GM18526 (cell line): ENCODE results near the gene PXK.

Experiments used
- POLR2A ChIP-seq: IDR thresholded peaks from 3 replicates; pipeline ENCODE4 v1.6.1; 2011; ENCODE audit not compliant: insufficient read length; ENCODE audit errors: extremely low read depth

The PXK gene

DNA sequence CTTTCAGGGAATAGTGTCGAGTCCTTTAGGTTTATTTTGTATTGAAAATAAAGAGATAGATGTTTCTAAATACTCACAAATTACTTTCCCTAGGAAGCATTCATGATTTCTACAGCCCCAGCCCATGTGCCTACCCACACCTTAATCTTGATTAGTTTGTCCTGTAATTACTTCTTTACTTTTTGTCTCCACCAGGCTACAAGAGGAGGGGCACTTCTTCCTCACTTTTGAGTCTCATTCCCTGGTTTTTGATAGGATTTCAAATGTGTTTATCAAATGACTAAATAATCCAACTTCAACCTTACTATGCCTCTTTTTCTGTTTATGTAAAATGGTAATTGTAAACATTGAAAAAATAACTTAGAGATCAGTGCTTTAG, 1.8 kb downstream of the PXK start:
- TF ChIP-seq POLR2A: no peak

DNA sequence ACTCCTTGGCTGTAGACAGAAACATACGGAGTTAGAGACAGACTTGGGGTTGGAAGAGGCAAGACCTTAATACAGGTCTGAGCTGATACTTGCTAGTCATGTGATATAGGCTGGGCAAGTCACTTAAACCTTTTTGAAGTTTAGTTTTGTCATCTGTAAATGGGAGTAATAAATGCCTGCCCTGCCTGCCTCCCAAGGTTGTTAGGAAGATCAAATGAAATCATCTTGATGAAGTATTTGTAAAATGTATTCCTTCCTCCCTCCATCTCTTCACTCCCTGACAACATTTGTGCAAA, 2.9 kb downstream of the PXK start:
- no peak for TF ChIP-seq POLR2A

DNA sequence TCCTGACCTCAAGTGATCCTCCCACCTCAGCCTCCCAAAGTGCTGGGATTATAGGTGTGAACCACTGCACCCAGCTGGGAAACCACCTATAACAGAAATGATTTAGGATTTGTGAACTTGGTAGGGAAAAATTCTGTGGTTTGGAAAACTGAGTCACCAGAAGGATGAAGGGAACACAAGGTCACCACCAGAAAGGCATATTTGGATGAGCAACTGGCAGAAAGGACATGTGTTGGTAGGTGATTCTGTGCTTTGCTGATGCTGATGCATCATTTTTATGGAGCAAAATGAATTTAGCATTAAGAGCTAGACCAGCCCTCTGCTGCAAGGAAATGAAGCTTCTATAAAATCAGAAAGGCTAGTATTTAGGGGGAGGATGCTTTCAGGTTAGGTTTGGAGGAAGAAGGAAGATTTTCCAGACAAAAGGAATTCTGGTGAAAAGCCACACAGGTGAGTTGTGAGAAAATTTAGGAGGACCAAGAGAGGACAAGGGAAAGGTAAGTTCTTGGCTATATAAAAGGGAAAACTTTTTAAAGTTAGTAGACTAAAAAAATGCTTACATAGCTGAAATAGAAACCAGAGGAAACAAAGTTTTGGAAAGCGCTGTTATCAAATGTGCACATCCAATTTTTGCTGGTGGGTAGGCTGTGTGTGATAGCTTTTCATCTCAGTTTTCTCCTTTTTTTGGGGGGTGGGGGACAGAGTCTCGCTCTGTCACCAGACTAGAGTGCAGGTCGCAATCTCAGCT, 3.6 kb downstream of the PXK start:
- TF ChIP-seq POLR2A: no peak

GRCh38 chr3:58337190-58337589, 4.5 kb downstream of the PXK start:
- no peak for TF ChIP-seq POLR2A

DNA sequence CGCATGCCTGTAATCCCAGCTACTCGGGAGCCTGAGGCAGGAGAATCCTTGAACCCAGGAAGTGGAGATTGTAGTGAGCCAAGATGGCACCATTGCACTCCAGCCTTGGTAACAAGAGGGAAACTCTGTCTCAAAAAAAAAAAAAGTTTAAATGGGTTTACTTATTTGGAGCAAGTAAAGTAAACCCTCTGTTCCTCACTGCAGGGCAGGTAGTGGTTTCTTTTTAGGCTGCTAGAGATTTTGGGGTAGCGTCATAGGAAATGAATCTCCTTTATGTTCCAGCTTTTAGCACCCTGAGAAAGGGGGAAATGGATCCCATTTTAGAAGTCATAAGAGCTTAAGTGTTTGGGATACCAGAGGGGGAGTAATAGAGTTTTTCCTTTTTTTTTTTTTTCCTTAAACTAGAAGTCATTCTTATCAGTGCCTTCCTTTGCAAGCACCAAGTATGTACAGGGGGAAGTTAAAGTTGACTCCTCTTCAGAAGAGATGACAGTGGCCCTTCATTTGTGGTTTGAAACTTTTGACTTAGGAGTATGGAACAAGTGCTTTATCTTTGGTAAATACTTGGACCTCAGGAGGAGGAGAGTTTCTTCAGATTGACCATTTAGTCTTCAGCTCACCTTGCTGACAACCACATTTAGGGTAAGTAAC, 8.0 kb downstream of the PXK start:
- TF ChIP-seq POLR2A: no peak

GRCh38 chr3:58341376-58341775, 8.7 kb downstream of the PXK start:
- TF ChIP-seq POLR2A: no peak

DNA sequence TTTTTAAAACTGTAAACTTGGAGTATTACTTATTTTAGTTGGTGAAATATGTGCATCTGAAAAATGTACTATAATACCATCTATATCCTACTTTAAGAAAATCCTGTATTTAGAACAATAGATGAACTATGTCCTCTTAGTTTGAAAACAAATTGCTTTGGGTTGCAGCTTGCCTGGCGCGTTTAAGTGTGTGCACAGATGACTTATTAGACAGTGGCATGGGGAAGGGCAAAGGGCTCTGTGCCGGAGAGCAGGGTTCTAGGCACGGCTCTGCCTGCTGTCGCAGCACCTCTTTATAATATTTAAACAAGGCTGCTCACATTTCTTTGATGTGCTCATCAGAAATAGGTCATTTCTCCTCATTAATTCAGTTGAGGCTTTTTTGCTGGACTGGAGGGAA, 10.0 kb downstream of the PXK start:
- no peak for TF ChIP-seq POLR2A

DNA sequence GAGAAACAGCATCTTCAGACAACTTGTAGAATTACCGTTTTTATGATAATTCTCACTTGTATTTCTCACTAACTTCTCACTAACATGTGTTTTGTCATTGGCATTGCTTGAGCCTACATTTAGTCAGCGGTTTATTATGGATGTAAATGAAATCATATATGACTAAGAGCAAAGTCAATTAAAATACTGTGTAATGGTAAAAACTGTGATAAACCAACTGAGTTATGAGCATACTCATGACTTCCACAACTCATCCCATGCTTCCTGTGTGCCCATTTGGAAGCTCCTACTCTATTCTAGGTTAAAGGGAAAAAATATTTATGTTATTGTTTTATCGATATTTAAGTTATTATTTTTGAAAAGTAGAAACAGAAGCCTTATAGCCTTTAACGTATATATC, 12.8 kb downstream of the PXK start:
- TF ChIP-seq POLR2A: no peak

- no peak for TF ChIP-seq POLR2A
Measured at GRCh38 chr3:58346368-58346767, 13.7 kb downstream of the PXK start.

DNA sequence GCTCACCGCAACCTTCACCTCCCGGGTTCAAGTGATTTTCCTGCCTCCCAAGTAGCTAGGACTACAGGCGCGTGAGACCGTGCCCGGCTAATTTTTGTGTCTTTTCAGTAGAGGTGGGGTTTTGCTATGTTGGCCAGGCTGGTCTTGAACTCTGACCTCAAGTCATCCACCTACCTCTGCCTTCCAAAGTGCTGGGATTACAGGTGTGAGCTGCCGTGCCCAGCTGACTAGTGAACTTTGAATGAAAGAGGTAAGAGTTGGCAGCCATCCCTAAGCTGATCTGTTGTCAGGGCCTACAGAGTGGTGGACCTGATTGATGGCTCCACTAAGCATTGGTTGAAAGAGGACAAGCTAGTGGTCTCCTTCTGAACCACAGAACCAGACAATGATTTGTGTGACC, 15.3 kb downstream of the PXK start:
- TF ChIP-seq POLR2A: no peak

DNA sequence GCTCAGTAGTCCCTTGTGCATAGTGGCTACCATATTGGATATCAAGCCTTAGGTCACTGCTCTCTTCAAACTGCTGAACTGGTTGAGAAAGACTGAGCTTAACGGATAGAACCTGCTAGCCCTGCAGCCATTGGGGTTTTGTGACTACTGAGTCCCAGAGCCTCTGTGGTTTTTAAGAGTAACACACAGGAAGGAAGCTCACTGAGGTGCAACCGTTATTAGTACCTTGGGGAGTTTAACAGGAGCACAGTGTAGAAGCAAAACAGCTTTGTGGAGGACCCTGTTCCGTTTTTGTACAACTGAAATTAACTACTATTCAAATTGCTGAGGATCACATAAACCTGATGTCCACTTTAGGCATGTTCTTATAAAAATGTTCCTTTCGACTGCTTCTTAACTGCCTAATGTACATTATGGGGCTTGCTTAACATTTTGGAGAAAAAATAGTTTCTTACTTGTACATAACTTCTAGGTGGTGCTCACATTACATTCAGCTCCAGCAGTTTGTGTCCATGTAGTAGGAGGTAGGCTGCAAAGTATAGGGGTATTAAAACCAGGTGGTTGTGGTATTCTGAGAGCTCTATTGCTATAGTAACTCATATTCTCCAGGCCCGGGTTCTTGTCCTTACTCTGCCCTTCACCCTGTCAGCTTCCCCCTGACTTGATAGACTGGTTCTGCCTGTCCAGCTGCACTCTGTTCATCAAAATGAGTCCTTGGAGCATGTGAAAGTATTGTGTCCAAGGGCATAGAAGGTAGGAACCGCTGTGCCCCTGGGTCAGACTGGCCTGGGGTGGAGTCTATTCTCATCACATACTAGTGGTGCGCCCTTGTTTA, 17.3 kb downstream of the PXK start:
- TF ChIP-seq POLR2A: no peak

GRCh38 chr3:58350627-58351013, 17.9 kb downstream of the PXK start:
- no peak for TF ChIP-seq POLR2A

DNA sequence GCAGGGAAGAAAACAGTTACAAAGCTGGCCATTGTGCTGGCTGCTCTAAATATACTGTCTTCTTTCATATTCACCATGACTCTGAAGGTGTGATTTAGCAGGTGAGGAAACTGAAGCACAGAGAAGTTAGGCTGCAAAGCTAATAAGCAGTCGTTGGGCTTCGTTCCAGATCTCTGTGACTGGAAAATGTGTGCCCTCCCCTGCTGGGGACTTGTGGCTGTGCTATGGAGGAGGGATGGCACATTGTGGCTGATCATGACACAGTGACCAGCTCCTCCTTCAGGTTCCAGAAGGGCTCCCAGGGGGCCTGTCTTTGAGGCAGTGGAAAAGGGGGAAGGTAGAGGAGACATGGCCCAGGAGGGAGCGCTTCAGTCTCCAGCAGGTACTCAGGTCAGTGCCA, 19.2 kb downstream of the PXK start:
- no peak for TF ChIP-seq POLR2A

- no peak for TF ChIP-seq POLR2A
Measured at GRCh38 chr3:58352626-58353025, 19.9 kb downstream of the PXK start.

- TF ChIP-seq POLR2A: no peak
Measured at GRCh38 chr3:58353722-58354553, 21.2 kb downstream of the PXK start.

DNA sequence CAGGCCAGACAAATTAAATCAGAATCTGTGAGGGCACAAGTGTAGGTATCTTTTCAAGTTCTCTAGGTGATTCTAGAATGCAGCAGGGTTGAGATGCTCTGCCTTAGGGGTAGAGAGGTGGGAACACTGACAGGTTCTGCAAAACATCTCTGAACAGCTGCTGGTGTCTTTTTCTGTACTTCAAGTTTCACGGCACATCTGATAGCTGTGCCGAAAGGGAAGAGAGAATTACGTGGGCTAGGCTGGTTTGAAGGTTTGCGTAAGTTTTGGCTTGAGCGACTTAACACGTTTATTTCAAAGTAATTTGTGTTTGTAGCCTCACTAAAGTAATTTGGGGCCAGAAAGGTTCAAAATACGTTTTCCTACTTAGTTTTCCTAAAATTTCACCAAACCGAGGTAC, 22.5 kb downstream of the PXK start:
- no peak for TF ChIP-seq POLR2A

- TF ChIP-seq POLR2A: no peak
Measured at GRCh38 chr3:58356054-58356453, 23.4 kb downstream of the PXK start.
